ENCODE results near the gene HIPK2. TPM values are rescaled to one million over a fixed set of nuclear protein-coding genes. Genes with fewer than 3 reads are reported as not detected.
A peak's percentile ranks its signal among the peaks of the same experiment; 100 is the strongest.

The HIPK2 gene
- total RNA-seq, 2 experiments from 2014 or later = 17.3 to 17.6 TPM

GRCh38 chr7:139702811-139703486 is 74.8 kb downstream of the HIPK2 start:
- ChIA-PET POLR2A (no interaction called here), CTCF (no interaction called here)
- intact Hi-C loops (cut with micrococcal nuclease) = no loop called here
- H3K27me3 Mint-ChIP-seq = no peaks in the 10 kb centered on the region
- no peaks in the 10 kb centered on the region for H3K9me3 Mint-ChIP-seq
- peaks cover 2% of the 10 kb centered on the region for H3K36me3 Mint-ChIP-seq (ENCODE audit: low read depth)
- ATAC-seq (no peak), DNase-seq (no peak)
- TF ChIP-seq CTCF (IDR thresholded peaks at IDR 0.05) = no peak
- peaks cover 17% of the 10 kb centered on the region for H3K4me1 Mint-ChIP-seq (ENCODE audit: low read depth)
- H3K4me3 Mint-ChIP-seq = no peak overlapping the region
- no peak overlapping the region for H3K27ac Mint-ChIP-seq

GRCh38 chr7:139702313-139702731 is 75.5 kb downstream of the HIPK2 start:
- Mint-ChIP-seq H3K4me3 (no peak overlapping the region), H3K9me3 (no peaks in the 10 kb centered on the region), H3K36me3 (ENCODE audit: low read depth) (peaks cover 3% of the 10 kb centered on the region), H3K27me3 (no peaks in the 10 kb centered on the region), H3K27ac (no peak overlapping the region), H3K4me1 (ENCODE audit: low read depth) (peaks cover 17% of the 10 kb centered on the region)
- ChIA-PET CTCF (interaction anchor here (1.5 kb wide), 1 partner anchor 57 kb away, joined by 4 read pairs; no protein-coding TSS in a partner anchor), POLR2A (interaction anchor here (1.0 kb wide), 1 partner anchor 21 kb away, joined by 3 read pairs; no protein-coding TSS in a partner anchor)
- intact Hi-C loops (cut with micrococcal nuclease) = no loop called here
- no peak for TF ChIP-seq CTCF (IDR thresholded peaks at IDR 0.05)
- DNase-seq = no peak
- ATAC-seq = no peak

GRCh38 chr7:139701908-139702307 is 75.9 kb downstream of the HIPK2 start:
- TF ChIP-seq CTCF (IDR thresholded peaks at IDR 0.05) = no peak
- no peak overlapping the region for H3K27ac Mint-ChIP-seq
- POLR2A ChIA-PET = interaction anchor here (1.0 kb wide), 1 partner anchor 21 kb away, joined by 3 read pairs; no protein-coding TSS in a partner anchor
- H3K27me3 Mint-ChIP-seq = no peaks in the 10 kb centered on the region
- intact Hi-C loops (cut with micrococcal nuclease) = no loop called here
- CTCF ChIA-PET = interaction anchor here (1.5 kb wide), 1 partner anchor 56 kb away, joined by 4 read pairs; no protein-coding TSS in a partner anchor
- DNase-seq (no peak), ATAC-seq (no peak)
- peaks cover 21% of the 10 kb centered on the region for H3K4me1 Mint-ChIP-seq (ENCODE audit: low read depth)
- no peak overlapping the region for H3K4me3 Mint-ChIP-seq
- peaks cover 3% of the 10 kb centered on the region for H3K36me3 Mint-ChIP-seq (ENCODE audit: low read depth)
- H3K9me3 Mint-ChIP-seq = no peaks in the 10 kb centered on the region

GRCh38 chr7:139700505-139701235 is 77.1 kb downstream of the HIPK2 start:
- no peaks in the 10 kb centered on the region for H3K9me3 Mint-ChIP-seq
- TF ChIP-seq CTCF (IDR thresholded peaks at IDR 0.05) = no peak
- H3K4me3 Mint-ChIP-seq = no peak overlapping the region
- CTCF ChIA-PET = interaction anchor here (1.5 kb wide), 1 partner anchor 55 kb away, joined by 4 read pairs; no protein-coding TSS in a partner anchor
- intact Hi-C loops (cut with micrococcal nuclease) = no loop called here
- ATAC-seq (no peak), DNase-seq (no peak)
- POLR2A ChIA-PET = interaction anchor here (0.8 kb wide), 1 partner anchor 53 kb away, joined by 3 read pairs; no protein-coding TSS in a partner anchor
- H3K27ac Mint-ChIP-seq = peak overlapping the region; percentile 61
- H3K4me1 Mint-ChIP-seq (ENCODE audit: low read depth) = peaks cover 34% of the 10 kb centered on the region
- H3K36me3 Mint-ChIP-seq (ENCODE audit: low read depth) = peaks cover 7% of the 10 kb centered on the region
- H3K27me3 Mint-ChIP-seq = no peaks in the 10 kb centered on the region

All from activated CD8-positive, alpha-beta T cell treated with anti-CD3 and anti-CD28 coated beads for 36 hours (primary cell).